ENCODE results near the gene CCDC89.
A peak's percentile ranks its signal among the peaks of the same experiment; 100 is the strongest.

CCDC89 gene

GRCh38 chr11:85652786-85653447 is 33.1 kb downstream of the CCDC89 start:
- no peak for DNase-seq (ENCODE audit: low spot score)

GRCh38 chr11:85651118-85651517 is 34.9 kb downstream of the CCDC89 start:
- no peak for DNase-seq (ENCODE audit: low spot score)

- peak; percentile 84 for DNase-seq (ENCODE audit: low spot score)
Measured at GRCh38 chr11:85647604-85648299, 38.2 kb downstream of the CCDC89 start, which contains the start of gene TMEM126A. TMEM126A (plus strand) TSS chr11:85647967; CDS start chr11:85650256, 2,289 bp downstream.

GRCh38 chr11:85647078-85647477 is 38.9 kb downstream of the CCDC89 start:
- no peak for DNase-seq (ENCODE audit: low spot score)

GRCh38 chr11:85643191-85643614 is 42.8 kb downstream of the CCDC89 start:
- no peak for DNase-seq (ENCODE audit: low spot score)

- DNase-seq (ENCODE audit: low spot score), result no peak
Measured at GRCh38 chr11:85634747-85635146, 51.2 kb downstream of the CCDC89 start.

All from pons (tissue), 1 donor.